C4-2B (cell line): ENCODE measurements around the gene AFF2.

Experiments used
- ZFX ChIP-seq: fragments of 450-650 bp; IDR thresholded peaks from 2 replicates; pipeline ENCODE4 v1.6.1; 2017
- TF ChIP-seq, protein P1 (sequence below): fragments of 450-650 bp; conservative IDR thresholded peaks from 2 replicates; pipeline ENCODE4 v1.5.1; 2017; ENCODE audit warnings: mild to moderate bottlenecking

DNA sequence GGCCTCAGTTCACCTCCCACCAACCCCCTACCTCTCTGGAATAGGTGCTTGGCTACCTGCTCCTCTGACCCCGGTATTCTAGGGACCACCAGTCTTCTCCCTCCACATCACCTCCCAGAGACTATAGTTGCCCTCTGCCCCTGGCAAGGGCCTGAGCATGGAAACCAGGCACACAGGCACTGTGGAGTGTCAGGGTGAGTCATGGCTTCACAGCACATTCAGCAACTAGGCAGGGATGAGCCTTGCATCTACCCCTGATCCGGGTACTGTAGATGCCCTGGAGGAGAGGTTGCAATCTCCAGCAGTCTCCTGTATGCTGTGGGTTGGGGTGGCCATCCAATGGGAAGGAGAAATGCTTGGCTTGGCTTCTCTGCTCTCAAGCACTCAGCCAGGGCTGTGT is 532.0 kb downstream of the AFF2 start:
- TF ChIP-seq, protein P1, sequence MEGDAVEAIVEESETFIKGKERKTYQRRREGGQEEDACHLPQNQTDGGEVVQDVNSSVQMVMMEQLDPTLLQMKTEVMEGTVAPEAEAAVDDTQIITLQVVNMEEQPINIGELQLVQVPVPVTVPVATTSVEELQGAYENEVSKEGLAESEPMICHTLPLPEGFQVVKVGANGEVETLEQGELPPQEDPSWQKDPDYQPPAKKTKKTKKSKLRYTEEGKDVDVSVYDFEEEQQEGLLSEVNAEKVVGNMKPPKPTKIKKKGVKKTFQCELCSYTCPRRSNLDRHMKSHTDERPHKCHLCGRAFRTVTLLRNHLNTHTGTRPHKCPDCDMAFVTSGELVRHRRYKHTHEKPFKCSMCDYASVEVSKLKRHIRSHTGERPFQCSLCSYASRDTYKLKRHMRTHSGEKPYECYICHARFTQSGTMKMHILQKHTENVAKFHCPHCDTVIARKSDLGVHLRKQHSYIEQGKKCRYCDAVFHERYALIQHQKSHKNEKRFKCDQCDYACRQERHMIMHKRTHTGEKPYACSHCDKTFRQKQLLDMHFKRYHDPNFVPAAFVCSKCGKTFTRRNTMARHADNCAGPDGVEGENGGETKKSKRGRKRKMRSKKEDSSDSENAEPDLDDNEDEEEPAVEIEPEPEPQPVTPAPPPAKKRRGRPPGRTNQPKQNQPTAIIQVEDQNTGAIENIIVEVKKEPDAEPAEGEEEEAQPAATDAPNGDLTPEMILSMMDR = no peak
- no peak for TF ChIP-seq ZFX
